Gastroesophageal sphincter (tissue), 4 donors: Measurements from ENCODE around the gene ISLR. TPM values are rescaled to one million over a fixed set of nuclear protein-coding genes. Genes with fewer than 3 reads are reported as not detected.

ENCODE experiments used
- ATAC-seq: fragments of 150-250 bp; one replicate; pipeline ENCODE4 v1.9.1; 2016; ENCODE audit warnings: mild to moderate bottlenecking, moderate library complexity
- H3K27ac ChIP-seq, 4 donors: fragments of 200-600 bp; sonication (generic) in 3 of 4; 1 replicate in 3 of 4; 2 replicates in 1 of 4; pipeline ENCODE4 v1.5.1; 2016 to 2019
- H3K27me3 ChIP-seq: fragments of 200-600 bp; sonication (generic); one replicate; pipeline ENCODE4 v1.5.1; 2019
- H3K36me3 ChIP-seq, 2 donors: fragments of 200-600 bp; sonication (generic); one replicate each; pipeline ENCODE4 v1.5.1; 2019; ENCODE audit warnings: control low read depth in 1 of 2
- H3K4me1 ChIP-seq, 3 donors: fragments of 200-600 bp; sonication (generic); 1 replicate in 2 of 3; 2 replicates in 1 of 3; pipeline ENCODE4 v1.5.1; 2016 to 2019; ENCODE audit warnings: control low read depth in 2 of 3
- H3K4me3 ChIP-seq, 2 donors: fragments of 200-600 bp; sonication (generic); one replicate each; pipeline ENCODE4 v1.5.1; 2019; ENCODE audit warnings: mild to moderate bottlenecking in 1 of 2, moderate library complexity in 1 of 2
- H3K9me3 ChIP-seq, 3 donors: fragments of 200-600 bp; sonication (generic); one replicate each; pipeline ENCODE4 v1.5.1; 2017 to 2019; ENCODE audit warnings: control low read depth in 2 of 3
- CTCF ChIP-seq, 4 experiments: fragments of 200-600 bp in 2 of 4; fragments of 450-650 bp in 2 of 4; sonication (generic) in 1 of 4; IDR thresholded peaks; one replicate each; pipeline ENCODE4 v1.5.1; 2017 to 2019; ENCODE audit warnings: antibody characterized with exemption in 4 of 4, mild to moderate bottlenecking in 2 of 4, moderate library complexity in 2 of 4
- EP300 ChIP-seq: sonication (generic); formaldehyde crosslinking; IDR thresholded peaks from one replicate; pipeline ENCODE4 v1.6.1; 2017; ENCODE audit warnings: antibody characterized with exemption, mild to moderate bottlenecking
- POLR2A ChIP-seq, 2 donors: fragments of 450-650 bp; IDR thresholded peaks; one replicate each; pipeline ENCODE4 v1.6.1; 2017; ENCODE audit warnings: antibody characterized with exemption in 2 of 2, mild to moderate bottlenecking in 2 of 2, moderate library complexity in 1 of 2
- POLR2AphosphoS5 ChIP-seq: sonication (generic); formaldehyde crosslinking; IDR thresholded peaks from one replicate; pipeline ENCODE4 v1.6.1; 2017; ENCODE audit warnings: antibody characterized with exemption
- WGBS, 2 donors: methylation state at CpG; one replicate each; pipeline ENCODE4 v1.1.5; 2018; ENCODE audit warnings: low coverage in 1 of 2; 5-methylcytosine and 5-hydroxymethylcytosine counted together
- total RNA-seq, 4 donors: library from RNA; depleted of rRNA; stranded (reverse); fragments of >200 nt; gene quantifications; one replicate each; pipeline ENCODE4 v1.1.0, GENCODE V29; 2016

Gene ISLR
- 100 to 1,000 TPM in 2 of 4 donors, 10 to 100 TPM in 2; 52.6 to 152 (median 89.5) TPM for total RNA-seq

DNA sequence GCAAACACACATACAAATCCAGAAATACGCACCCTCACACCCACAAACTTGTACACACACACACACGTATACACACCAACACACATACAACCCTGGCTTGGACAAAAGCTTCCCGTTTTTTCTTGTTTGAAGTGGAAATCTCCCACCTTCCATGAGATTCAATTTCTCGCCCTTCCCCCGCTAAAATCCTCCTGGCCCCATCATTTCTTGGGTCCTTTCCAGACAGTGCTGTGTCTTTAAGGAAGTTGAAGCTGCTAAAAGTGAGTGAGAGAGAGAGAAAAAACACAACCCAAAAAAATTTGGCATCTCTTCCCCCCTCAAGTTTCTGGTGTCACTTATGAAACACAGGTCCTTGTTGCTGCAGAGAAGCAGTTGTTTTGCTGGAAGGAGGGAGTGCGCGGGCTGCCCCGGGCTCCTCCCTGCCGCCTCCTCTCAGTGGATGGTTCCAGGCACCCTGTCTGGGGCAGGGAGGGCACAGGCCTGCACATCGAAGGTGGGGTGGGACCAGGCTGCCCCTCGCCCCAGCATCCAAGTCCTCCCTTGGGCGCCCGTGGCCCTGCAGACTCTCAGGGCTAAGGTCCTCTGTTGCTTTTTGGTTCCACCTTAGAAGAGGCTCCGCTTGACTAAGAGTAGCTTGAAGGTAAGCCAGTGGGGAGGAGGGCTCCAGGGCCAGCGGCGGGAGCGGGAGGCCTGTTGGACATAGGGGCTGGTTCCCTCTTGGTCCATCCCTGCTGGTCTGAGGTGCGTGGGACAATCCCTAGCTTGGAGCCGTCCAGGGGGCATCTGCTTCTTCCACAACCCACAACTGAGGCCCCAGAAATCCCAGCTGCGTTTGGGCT, at the start of gene ISLR:
TSS of gene ISLR (plus strand) at position 331 of the 839 bp plus-strand sequence. CDS start 1,149 bp downstream, outside the sequence.
- WGBS, 2 donors = 23 to 30% methylated on average over 4 to 10 of the region's 20 CpGs
- Histone ChIP-seq H3K4me1 (peaks cover 0 to 97% (median 51%) of the 10 kb centered on the region in 3 donors), H3K27me3 (no peaks in the 10 kb centered on the region), H3K27ac (peak within 1 kb of the TSS; percentile 26 to 84 (median 83)), H3K4me3 (peak within 1 kb of the TSS; percentile 32 to 51), H3K9me3 (no peaks in the 10 kb centered on the region), H3K36me3 (peaks cover 0 to 12% of the 10 kb centered on the region in 2 donors)
- peak; percentile 44 for TF ChIP-seq POLR2AphosphoS5
- TF ChIP-seq CTCF (IDR thresholded peaks at IDR 0.05) = no peak
- no peak for TF ChIP-seq EP300
- peak; percentile 15 to 17 for TF ChIP-seq POLR2A (IDR thresholded peaks at IDR 0.05)
- peak; percentile 77 for ATAC-seq

DNA sequence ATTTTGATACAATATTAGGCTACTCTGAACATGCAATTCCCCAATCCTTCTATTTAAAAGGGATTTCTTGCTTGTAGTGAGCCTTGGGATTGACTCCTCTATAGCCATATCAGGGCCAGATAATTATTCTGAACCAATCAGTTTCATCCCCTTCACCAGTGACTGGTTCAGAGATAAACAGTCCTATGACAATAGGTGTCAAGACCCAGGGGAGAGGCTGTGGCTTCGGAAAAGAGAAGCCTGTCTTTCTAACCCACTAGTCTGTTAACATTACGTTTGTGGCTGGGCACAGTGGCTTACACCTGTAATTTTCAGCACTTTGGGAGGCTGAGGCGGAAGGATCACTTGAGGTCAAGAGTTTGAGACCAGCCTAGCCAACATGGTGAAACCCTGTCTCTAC, 49.3 kb upstream of the ISLR start:
- Histone ChIP-seq H3K9me3 (no peaks in the 10 kb centered on the region), H3K27me3 (peaks cover 97% of the 10 kb centered on the region), H3K4me1 (peaks cover 0 to 21% (median 13%) of the 10 kb centered on the region in 3 donors), H3K27ac (no peak overlapping the region), H3K4me3 (no peak overlapping the region), H3K36me3 (no peaks in the 10 kb centered on the region)
- no peak for TF ChIP-seq POLR2AphosphoS5
- no peak for ATAC-seq
- WGBS, 2 donors = 60 to 89% methylated on average over 1 to 3 of the region's 3 CpGs

- Histone ChIP-seq H3K9me3 (no peaks in the 10 kb centered on the region), H3K27me3 (peaks cover 99% of the 10 kb centered on the region), H3K27ac (no peak overlapping the region), H3K4me1 (peaks cover 0 to 26% (median 18%) of the 10 kb centered on the region in 3 donors), H3K36me3 (no peaks in the 10 kb centered on the region), H3K4me3 (no peak overlapping the region)
- TF ChIP-seq POLR2AphosphoS5 (no peak), EP300 (no peak), POLR2A (IDR thresholded peaks at IDR 0.05) (no peak), CTCF (IDR thresholded peaks at IDR 0.05) (no peak)
- ATAC-seq = no peak
- WGBS, 2 donors = 58 to 74% methylated on average over 6 to 7 of the region's 7 CpGs
Measured at GRCh38 chr15:74124759-74125158, 48.8 kb upstream of the ISLR start.

DNA sequence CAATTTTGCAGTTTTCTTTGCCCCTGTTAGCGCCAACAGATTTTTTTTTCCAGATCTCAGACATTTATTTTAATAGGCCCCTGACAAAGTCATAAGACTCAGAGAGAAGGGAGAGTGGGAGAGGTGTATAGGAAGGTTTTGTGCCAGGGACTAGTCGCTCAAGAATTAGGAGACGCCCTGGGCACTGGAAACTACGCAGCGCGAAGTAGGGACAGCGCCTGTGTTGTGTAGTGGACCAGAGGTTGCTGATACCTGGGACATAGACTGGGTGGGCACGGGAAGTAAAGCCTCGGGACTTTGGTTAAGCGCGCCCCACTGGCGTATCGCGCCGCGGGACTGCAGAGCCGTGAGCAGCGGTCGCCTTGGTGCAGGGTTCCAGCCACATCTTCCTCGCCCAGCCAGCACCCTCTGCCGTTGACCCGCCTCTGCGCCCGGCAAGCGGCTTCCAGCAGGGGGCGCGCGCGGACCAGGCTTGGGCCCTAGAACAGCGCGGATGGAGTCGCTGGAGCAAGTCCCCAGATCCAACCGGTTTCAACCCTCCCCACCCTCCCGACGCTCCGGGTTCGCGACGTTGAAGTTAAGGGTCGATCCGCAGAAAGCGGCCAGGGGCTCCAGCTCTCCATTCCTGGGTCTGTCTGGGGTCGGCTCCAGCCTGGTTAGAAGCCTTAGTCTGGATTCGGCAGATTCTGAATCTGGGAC, 46.1 kb upstream of the ISLR start:
- H3K4me3 ChIP-seq = peak overlapping the region; percentile 15 to 46
- TF ChIP-seq CTCF (IDR thresholded peaks at IDR 0.05) (peak in 3 of 4 experiments; percentile 96 to 100 (median 99)), EP300 (no peak)
- peak overlapping the region in 2 of 4 donors; percentile 31 to 71 for H3K27ac ChIP-seq
- peak; percentile 94 for ATAC-seq
- peaks cover 0 to 37% (median 28%) of the 10 kb centered on the region in 3 donors for H3K4me1 ChIP-seq
- H3K36me3 ChIP-seq = no peaks in the 10 kb centered on the region
- peaks cover 100% of the 10 kb centered on the region for H3K27me3 ChIP-seq
- 14 to 100% methylated on average over 1 to 7 of the region's 44 CpGs for WGBS, 2 donors
- no peaks in the 10 kb centered on the region for H3K9me3 ChIP-seq

- H3K36me3 ChIP-seq = no peaks in the 10 kb centered on the region
- H3K4me3 ChIP-seq = peak overlapping the region; percentile 15 to 46
- peaks cover 0 to 44% (median 28%) of the 10 kb centered on the region in 3 donors for H3K4me1 ChIP-seq
- H3K9me3 ChIP-seq = peaks cover 0 to 5% (median 0%) of the 10 kb centered on the region in 3 donors
- WGBS, 2 donors = 14% methylated on average over 8 of the region's 53 CpGs; no CpG with 5 or more reads in 1 of the 2 donors
- TF ChIP-seq CTCF (IDR thresholded peaks at IDR 0.05) = no peak
- TF ChIP-seq POLR2AphosphoS5 = no peak
- no peak for TF ChIP-seq POLR2A (IDR thresholded peaks at IDR 0.05)
- no peak for TF ChIP-seq EP300
- peaks cover 100% of the 10 kb centered on the region for H3K27me3 ChIP-seq
- H3K27ac ChIP-seq = peak overlapping the region in 3 of 4 donors; percentile 45 to 71 (median 57)
- peak; percentile 43 for ATAC-seq
Measured at GRCh38 chr15:74127954-74128784, 45.3 kb upstream of the ISLR start.
